Gastroesophageal sphincter (tissue), 3 donors: ENCODE measurements around the gene SIPA1L3.

Source experiments
- POLR2AphosphoS5 ChIP-seq: sonication (generic); formaldehyde crosslinking; IDR thresholded peaks from one replicate; pipeline ENCODE4 v1.6.1; 2017; ENCODE audit warnings: antibody characterized with exemption
- TF ChIP-seq, protein P1 (sequence below), 4 experiments: fragments of 200-600 bp in 2 of 4; fragments of 450-650 bp in 2 of 4; sonication (generic) in 1 of 4; IDR thresholded peaks; one replicate each; pipeline ENCODE4 v1.5.1; 2017 to 2019; ENCODE audit warnings: antibody characterized with exemption in 4 of 4, mild to moderate bottlenecking in 2 of 4, moderate library complexity in 2 of 4

DNA sequence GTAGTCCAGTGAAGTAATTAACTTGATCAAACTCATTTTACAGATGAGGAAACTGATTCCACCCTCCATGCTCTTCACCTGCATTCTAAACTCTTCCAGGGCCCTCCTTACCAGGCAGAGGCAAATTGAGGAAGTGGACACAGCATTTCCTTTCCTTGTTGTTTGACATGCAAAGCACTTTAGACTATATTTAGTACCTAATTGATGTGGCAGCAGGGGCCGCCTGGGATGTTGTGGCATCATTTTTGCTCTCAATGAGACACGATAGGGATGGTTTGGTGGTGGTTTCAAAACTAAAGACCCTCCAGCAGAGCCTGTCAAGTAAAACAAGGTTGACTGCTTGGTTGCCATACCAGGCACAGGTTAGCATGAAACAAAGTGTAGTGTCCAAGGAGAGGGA, 7.9 kb downstream of the SIPA1L3 start:
- TF ChIP-seq, protein P1, sequence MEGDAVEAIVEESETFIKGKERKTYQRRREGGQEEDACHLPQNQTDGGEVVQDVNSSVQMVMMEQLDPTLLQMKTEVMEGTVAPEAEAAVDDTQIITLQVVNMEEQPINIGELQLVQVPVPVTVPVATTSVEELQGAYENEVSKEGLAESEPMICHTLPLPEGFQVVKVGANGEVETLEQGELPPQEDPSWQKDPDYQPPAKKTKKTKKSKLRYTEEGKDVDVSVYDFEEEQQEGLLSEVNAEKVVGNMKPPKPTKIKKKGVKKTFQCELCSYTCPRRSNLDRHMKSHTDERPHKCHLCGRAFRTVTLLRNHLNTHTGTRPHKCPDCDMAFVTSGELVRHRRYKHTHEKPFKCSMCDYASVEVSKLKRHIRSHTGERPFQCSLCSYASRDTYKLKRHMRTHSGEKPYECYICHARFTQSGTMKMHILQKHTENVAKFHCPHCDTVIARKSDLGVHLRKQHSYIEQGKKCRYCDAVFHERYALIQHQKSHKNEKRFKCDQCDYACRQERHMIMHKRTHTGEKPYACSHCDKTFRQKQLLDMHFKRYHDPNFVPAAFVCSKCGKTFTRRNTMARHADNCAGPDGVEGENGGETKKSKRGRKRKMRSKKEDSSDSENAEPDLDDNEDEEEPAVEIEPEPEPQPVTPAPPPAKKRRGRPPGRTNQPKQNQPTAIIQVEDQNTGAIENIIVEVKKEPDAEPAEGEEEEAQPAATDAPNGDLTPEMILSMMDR (IDR thresholded peaks at IDR 0.05): no peak
- no peak for TF ChIP-seq POLR2AphosphoS5
